Gastroesophageal sphincter (tissue), 3 donors: Measurements from ENCODE around the gene PSD4.

Experiments
- EP300 ChIP-seq: sonication (generic); formaldehyde crosslinking; IDR thresholded peaks from one replicate; pipeline ENCODE4 v1.6.1; 2017; ENCODE audit warnings: antibody characterized with exemption, mild to moderate bottlenecking
- POLR2A ChIP-seq, 2 donors: fragments of 450-650 bp; IDR thresholded peaks; one replicate each; pipeline ENCODE4 v1.6.1; 2017; ENCODE audit warnings: antibody characterized with exemption in 2 of 2, mild to moderate bottlenecking in 2 of 2, moderate library complexity in 1 of 2
- TF ChIP-seq, protein P1 (sequence below), 4 experiments: fragments of 200-600 bp in 2 of 4; fragments of 450-650 bp in 2 of 4; sonication (generic) in 1 of 4; IDR thresholded peaks; one replicate each; pipeline ENCODE4 v1.5.1; 2017 to 2019; ENCODE audit warnings: antibody characterized with exemption in 4 of 4, mild to moderate bottlenecking in 2 of 4, moderate library complexity in 2 of 4

- TF ChIP-seq, protein P1, sequence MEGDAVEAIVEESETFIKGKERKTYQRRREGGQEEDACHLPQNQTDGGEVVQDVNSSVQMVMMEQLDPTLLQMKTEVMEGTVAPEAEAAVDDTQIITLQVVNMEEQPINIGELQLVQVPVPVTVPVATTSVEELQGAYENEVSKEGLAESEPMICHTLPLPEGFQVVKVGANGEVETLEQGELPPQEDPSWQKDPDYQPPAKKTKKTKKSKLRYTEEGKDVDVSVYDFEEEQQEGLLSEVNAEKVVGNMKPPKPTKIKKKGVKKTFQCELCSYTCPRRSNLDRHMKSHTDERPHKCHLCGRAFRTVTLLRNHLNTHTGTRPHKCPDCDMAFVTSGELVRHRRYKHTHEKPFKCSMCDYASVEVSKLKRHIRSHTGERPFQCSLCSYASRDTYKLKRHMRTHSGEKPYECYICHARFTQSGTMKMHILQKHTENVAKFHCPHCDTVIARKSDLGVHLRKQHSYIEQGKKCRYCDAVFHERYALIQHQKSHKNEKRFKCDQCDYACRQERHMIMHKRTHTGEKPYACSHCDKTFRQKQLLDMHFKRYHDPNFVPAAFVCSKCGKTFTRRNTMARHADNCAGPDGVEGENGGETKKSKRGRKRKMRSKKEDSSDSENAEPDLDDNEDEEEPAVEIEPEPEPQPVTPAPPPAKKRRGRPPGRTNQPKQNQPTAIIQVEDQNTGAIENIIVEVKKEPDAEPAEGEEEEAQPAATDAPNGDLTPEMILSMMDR (IDR thresholded peaks at IDR 0.05) = no peak
- no peak for TF ChIP-seq POLR2A (IDR thresholded peaks at IDR 0.05)
- no peak for TF ChIP-seq EP300
These were observed 71.5 kb downstream of the PSD4 start for GRCh38 chr2:113245276-113245711.
